VCaP (cell line): ENCODE results near the gene DRG1.
A peak's percentile ranks its signal among the peaks of the same experiment; 100 is the strongest.

Experiments used
- H3K27ac ChIP-seq: fragments of 450-650 bp; 2 replicates; pipeline ENCODE4 v1.5.1; 2017
- TF ChIP-seq, protein P1 (sequence below): fragments of 450-650 bp; conservative IDR thresholded peaks from 2 replicates; pipeline ENCODE4 v1.5.1; 2017; ENCODE audit warnings: mild to moderate bottlenecking, moderate library complexity

The DRG1 gene, protein sequence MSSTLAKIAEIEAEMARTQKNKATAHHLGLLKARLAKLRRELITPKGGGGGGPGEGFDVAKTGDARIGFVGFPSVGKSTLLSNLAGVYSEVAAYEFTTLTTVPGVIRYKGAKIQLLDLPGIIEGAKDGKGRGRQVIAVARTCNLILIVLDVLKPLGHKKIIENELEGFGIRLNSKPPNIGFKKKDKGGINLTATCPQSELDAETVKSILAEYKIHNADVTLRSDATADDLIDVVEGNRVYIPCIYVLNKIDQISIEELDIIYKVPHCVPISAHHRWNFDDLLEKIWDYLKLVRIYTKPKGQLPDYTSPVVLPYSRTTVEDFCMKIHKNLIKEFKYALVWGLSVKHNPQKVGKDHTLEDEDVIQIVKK

DNA sequence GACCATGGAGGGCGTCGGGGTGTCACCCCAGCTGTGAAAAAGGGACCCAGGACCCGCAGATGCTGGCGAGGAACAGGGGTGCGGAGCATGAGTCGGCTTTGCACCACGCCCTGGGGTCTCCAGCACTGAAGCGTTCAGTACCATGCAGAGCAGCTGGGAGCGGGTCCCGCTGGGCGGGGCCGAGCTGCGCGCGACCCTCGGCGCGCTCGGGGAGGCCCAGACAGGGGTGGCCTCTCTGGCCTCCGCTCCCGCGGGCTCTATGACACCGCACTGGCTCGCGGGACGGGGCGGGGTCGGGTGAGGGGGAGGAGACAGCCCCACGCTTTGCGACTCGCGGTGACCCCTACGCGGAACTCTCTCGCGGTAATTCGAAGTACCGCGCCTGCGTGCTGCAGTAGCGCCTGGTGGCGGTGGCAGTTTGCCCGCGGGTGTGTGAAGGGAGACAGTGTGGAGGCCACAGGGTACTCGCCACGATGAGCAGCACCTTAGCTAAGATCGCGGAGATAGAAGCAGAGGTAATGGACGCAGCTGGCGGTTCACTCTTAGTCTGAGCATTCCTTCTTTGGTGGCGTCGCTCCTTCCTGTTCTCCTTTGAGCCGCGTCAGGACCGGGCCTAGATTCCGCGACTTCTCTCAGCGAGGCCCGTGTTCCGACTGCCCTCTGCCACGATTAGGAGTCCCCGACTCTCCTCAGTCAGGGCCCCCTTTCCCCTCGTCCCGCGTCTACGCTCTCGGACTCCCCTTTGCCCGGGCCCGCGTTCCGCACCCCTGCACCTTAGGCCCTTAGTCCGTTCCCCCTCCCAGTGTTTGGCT lies at the start of gene DRG1:
DRG1 (plus strand) TSS at position 394 of the 812 bp plus-strand sequence; CDS start at position 474, 80 bp downstream.
- TF ChIP-seq, protein P1, sequence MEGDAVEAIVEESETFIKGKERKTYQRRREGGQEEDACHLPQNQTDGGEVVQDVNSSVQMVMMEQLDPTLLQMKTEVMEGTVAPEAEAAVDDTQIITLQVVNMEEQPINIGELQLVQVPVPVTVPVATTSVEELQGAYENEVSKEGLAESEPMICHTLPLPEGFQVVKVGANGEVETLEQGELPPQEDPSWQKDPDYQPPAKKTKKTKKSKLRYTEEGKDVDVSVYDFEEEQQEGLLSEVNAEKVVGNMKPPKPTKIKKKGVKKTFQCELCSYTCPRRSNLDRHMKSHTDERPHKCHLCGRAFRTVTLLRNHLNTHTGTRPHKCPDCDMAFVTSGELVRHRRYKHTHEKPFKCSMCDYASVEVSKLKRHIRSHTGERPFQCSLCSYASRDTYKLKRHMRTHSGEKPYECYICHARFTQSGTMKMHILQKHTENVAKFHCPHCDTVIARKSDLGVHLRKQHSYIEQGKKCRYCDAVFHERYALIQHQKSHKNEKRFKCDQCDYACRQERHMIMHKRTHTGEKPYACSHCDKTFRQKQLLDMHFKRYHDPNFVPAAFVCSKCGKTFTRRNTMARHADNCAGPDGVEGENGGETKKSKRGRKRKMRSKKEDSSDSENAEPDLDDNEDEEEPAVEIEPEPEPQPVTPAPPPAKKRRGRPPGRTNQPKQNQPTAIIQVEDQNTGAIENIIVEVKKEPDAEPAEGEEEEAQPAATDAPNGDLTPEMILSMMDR, result no peak
- peak within 1 kb of the TSS; percentile 88 for H3K27ac ChIP-seq

DNA sequence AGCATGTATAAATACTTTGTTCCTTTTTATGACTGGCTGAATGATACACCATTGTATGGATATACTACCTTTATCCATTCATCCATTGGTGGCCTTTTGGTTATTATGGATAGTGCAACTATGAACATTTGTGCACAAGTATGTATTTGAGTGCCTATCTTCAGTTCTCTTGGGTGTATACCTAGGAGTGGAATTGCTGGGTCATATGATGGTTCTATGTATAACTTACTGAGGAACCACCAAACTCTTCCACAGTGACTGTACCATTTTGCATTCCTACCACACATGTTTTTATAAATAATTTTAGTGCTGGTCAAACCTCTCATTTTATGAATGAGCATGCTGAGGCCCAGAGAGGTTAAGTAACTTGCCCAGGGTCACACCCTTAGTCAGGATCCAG lies 49.4 kb upstream of the DRG1 start:
- no peak overlapping the region for H3K27ac ChIP-seq

DNA sequence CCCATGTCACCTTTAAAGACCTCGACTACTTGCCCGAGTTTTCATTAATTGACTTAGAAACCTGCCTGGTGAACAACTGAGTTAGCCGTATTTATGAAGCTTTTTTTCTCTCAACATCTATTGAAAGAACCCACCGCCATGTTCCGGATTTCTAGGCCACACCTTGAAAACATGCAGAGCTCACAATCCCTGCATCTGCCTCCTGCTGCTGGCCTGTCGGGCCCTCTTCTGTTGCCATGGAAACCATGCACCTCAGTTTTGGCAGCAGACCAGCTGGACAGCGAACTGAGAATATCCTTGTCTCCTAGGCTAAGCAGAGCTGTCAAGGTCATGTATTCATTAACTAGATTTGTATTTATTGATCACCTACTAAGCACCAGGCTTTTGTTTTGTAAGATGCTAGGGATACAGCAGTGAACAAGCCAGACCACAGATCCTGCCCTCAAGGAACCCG lies 49.0 kb upstream of the DRG1 start:
- TF ChIP-seq, protein P1, result no peak
- H3K27ac ChIP-seq, result no peak overlapping the region

More for the DNA sequence above, 49.4 kb upstream of the DRG1 start:
- TF ChIP-seq, protein P1, result no peak

DNA sequence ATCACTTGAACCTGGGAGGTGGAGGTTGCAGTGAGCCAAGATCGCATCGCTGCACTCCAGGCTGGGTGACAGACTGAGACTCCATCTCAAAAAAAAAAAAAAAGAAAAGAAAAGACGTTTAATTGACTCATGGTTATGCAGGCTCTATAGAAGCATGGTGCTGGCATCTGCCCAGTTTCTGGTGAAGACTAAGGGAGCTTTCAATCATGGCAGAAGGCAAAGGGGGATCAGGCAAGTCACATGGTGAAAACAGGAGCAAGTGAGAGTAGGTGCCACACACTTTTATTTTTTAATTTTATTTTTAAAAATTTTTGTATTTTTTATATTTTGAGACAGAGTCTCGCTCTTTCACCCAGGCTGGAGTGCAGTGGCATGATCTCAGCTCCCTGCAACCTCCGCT lies 44.9 kb upstream of the DRG1 start:
- H3K27ac ChIP-seq, result no peak overlapping the region
- TF ChIP-seq, protein P1, result no peak

DNA sequence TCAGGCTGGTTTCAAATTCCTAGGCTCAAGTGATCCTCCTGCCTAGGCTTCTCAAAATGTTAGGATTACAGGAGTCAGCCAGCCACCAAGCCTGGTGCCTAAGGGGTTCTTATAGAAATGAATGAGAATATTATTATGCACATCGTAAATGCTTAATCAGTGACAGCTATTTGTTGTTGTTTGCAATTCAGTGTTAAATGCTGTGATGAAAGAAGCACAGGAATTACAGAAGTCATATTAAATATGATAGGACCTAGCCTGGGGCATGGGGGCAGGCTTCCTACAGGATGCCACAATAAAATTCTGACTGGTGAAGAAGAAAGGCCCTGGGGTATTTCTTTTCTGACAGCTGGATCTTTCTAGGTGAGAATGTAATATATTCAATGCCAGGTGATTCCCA lies 39.4 kb upstream of the DRG1 start:
- H3K27ac ChIP-seq, result no peak overlapping the region
- TF ChIP-seq, protein P1, result no peak

DNA sequence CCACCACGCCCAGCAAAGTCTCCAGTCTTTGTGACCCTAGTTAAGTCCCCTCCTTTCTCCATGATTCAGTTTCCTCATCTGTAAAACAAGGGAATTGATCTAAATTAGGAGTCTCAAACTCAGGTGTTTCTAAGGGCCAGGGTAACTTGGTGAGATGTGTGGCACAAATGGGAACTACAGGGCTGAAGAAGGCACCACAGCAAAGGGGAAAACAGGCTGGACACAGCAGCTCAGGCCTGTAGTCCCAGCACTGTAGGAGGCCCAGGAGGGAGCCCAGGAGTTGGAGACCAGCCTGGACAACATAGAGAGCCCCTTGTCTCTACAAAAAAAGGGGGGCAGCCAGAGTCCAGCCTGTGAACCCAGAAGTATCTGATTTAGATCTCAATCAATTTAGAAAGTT lies 37.7 kb upstream of the DRG1 start:
- no peak overlapping the region for H3K27ac ChIP-seq
- TF ChIP-seq, protein P1, result no peak

DNA sequence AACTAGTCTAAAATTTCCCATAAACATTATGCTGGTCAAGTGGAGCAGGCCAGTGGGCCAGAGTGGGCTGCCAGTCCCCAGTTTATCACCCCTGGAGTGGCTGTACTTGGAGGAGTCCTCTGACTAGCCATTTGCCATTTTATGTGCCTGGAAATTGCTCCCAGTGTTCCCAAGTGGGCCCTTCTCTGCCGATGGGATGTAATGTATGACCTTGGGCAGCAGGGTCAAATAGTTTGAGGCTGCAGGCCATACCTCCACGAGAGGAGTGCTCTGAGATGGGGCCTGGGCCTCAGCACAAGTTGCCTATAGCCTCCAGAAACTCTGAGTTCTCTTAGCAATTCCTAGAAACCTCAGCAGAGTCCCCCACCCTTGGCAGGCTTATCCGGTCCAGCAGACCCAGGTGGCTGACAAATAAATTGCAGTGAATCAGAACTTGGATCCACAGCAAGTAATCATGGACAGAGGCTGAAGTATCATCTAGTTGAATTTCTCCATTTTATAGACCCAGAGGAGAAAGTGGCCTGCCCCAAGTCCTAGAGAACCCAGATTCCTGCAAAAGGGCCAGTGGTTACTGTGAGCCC lies 35.4 kb upstream of the DRG1 start:
- TF ChIP-seq, protein P1, result no peak
- no peak overlapping the region for H3K27ac ChIP-seq
